ENCODE data around the gene TTC28.
A peak's percentile ranks its signal among the peaks of the same experiment; 100 is the strongest.

TTC28 gene

GRCh38 chr22:28410050-28410816 lies 269.4 kb downstream of the TTC28 start:
- H3K36me3 ChIP-seq (ENCODE audit: control insufficient read depth in 2 of 2, insufficient read depth in 1 of 2, low read length in 2 of 2), result no peaks in the 10 kb centered on the region
- POLR2A ChIA-PET, result no interaction called here
- no peak overlapping the region for H3K27ac ChIP-seq (ENCODE audit: extremely low read depth, low read depth, low read length)
- no peak overlapping the region for H3K4me3 ChIP-seq (ENCODE audit: low read depth, low read length)
- CTCF ChIA-PET, result interaction anchor here (0.7 kb wide), 1 partner anchor 1740 kb away, joined by 3 read pairs; no protein-coding TSS in a partner anchor
- peaks cover 17% of the 10 kb centered on the region for H3K4me1 ChIP-seq (ENCODE audit: control insufficient read depth, insufficient read depth, low read length)
- no peaks in the 10 kb centered on the region for H3K9me3 ChIP-seq (ENCODE audit: control insufficient read depth, insufficient read depth, low read depth, low read length)
- no peak for TF ChIP-seq ZNF211 (tag by site-specific recombination; IDR thresholded peaks at IDR 0.05; ENCODE audit: low read depth)
- no peak for TF ChIP-seq OVOL3 (tag by site-specific recombination; IDR thresholded peaks at IDR 0.05)
- TF ChIP-seq ZSCAN18 (tag by site-specific recombination; IDR thresholded peaks at IDR 0.05), result no peak
- TF ChIP-seq ZNF394 (tag by site-specific recombination; IDR thresholded peaks at IDR 0.05; ENCODE audit: borderline replicate concordance), result 0 out of 2 replicates have a peak, but pooled peaks have one; percentile 13
- TF ChIP-seq ZNF629 (tag by site-specific recombination; IDR thresholded peaks at IDR 0.05), result 0 out of 2 replicates have a peak, but pooled peaks have one; percentile 26
- TF ChIP-seq ZNF140 (tag by site-specific recombination; IDR thresholded peaks at IDR 0.05), result no peak
- TF ChIP-seq ZNF660 (tag by site-specific recombination; IDR thresholded peaks at IDR 0.05), result peak; percentile 41; the same call in 1 of the 2 replicates
- no peak for TF ChIP-seq ZNF571 (tag by site-specific recombination; IDR thresholded peaks at IDR 0.05)
- TF ChIP-seq ZNF274 (IDR thresholded peaks at IDR 0.05; ENCODE audit: low read length), result no peak
- no peak for TF ChIP-seq ZNF274 (tag by site-specific recombination; IDR thresholded peaks at IDR 0.05; ENCODE audit: borderline replicate concordance)
- no peak for TF ChIP-seq SALL2 (tag by site-specific recombination; IDR thresholded peaks at IDR 0.05; ENCODE audit: borderline replicate concordance)
- no peak for TF ChIP-seq KLF1 (tag by site-specific recombination; IDR thresholded peaks at IDR 0.05)
- peak; percentile 96 for TF ChIP-seq ZBTB17 (tag by site-specific recombination; IDR thresholded peaks at IDR 0.05)
- no peak for TF ChIP-seq ZNF596 (tag by site-specific recombination; IDR thresholded peaks at IDR 0.05)
- no peak for TF ChIP-seq ZNF391 (tag by site-specific recombination; IDR thresholded peaks at IDR 0.05; ENCODE audit: borderline replicate concordance, low read depth)
- TF ChIP-seq BCL11A (tag by site-specific recombination; IDR thresholded peaks at IDR 0.05; ENCODE audit: low read depth), result no peak
- no peak for TF ChIP-seq ZNF707 (tag by site-specific recombination; IDR thresholded peaks at IDR 0.05)
- TF ChIP-seq ZNF518A (tag by site-specific recombination; conservative IDR thresholded peaks at IDR 0.05; ENCODE audit: low read depth), result peak; percentile 55
- no peak for TF ChIP-seq ZNF449 (tag by site-specific recombination; IDR thresholded peaks at IDR 0.05)
- 0 out of 2 replicates have a peak, but pooled peaks have one; percentile 16 for TF ChIP-seq ZNF639 (tag by site-specific recombination; IDR thresholded peaks at IDR 0.05)
- no peak for TF ChIP-seq BCL11B (tag by site-specific recombination; IDR thresholded peaks at IDR 0.05; ENCODE audit: low read depth)
- peak; percentile 95 for TF ChIP-seq ATF2 (tag by site-specific recombination; IDR thresholded peaks at IDR 0.05; ENCODE audit: low read depth)
- TF ChIP-seq ZNF514 (tag by site-specific recombination; IDR thresholded peaks at IDR 0.05), result no peak
- TF ChIP-seq ZNF169 (tag by site-specific recombination; IDR thresholded peaks at IDR 0.05), result no peak
- TF ChIP-seq ZNF366 (tag by site-specific recombination; conservative IDR thresholded peaks at IDR 0.05), result 0 out of 2 replicates have a peak, but pooled peaks have one; percentile 24
- TF ChIP-seq ZNF785 (tag by site-specific recombination; IDR thresholded peaks at IDR 0.05), result no peak
- no peak for TF ChIP-seq ZNF473 (tag by site-specific recombination; IDR thresholded peaks at IDR 0.05)

Measured in HEK293 (cell line).